HG02870 (cell line): ENCODE measurements around the gene CHD5.

Experiments
- ATAC-seq: cut with Tn5 transposase; IDR thresholded peaks from one replicate; pipeline ENCODE4 v1.9.1; 2021; ENCODE audit warnings: mild to moderate bottlenecking, moderate library complexity; ENCODE audit not compliant: unreplicated experiment

CHD5 gene

DNA sequence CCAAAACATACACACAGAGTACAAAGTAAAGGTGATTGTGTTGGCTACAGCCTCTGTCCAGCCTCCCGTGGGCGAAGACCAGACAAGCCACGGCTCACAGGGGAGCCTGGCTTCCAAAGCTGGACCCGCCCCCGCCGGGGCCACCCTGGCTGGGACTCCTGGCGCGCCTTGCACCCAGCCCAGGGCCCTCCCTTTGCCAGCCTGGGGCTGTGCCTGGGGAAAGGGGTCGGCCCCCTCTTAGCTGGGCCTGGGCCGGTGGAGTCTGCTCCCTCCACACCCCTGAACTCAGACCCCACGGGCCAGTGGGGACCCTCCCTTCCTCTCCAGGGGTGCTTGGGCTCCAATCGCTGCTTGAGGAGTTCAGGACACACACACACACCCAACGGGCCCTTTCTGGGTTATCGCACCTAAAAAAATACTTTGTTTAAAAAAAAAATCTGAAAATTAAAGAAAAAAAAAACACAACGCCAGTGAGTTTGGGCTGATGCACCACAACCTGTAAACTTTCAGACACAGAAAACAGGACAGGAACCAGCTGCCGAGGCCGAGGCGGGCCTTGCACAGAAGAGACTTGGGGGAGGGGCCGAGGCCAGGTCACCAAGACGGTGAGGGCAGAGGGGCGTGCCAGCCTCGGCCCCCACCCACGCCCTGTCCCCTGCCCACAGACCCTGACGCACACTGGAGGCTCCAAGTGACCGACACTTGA lies 78.1 kb downstream of the CHD5 start:
- no peak for ATAC-seq

DNA sequence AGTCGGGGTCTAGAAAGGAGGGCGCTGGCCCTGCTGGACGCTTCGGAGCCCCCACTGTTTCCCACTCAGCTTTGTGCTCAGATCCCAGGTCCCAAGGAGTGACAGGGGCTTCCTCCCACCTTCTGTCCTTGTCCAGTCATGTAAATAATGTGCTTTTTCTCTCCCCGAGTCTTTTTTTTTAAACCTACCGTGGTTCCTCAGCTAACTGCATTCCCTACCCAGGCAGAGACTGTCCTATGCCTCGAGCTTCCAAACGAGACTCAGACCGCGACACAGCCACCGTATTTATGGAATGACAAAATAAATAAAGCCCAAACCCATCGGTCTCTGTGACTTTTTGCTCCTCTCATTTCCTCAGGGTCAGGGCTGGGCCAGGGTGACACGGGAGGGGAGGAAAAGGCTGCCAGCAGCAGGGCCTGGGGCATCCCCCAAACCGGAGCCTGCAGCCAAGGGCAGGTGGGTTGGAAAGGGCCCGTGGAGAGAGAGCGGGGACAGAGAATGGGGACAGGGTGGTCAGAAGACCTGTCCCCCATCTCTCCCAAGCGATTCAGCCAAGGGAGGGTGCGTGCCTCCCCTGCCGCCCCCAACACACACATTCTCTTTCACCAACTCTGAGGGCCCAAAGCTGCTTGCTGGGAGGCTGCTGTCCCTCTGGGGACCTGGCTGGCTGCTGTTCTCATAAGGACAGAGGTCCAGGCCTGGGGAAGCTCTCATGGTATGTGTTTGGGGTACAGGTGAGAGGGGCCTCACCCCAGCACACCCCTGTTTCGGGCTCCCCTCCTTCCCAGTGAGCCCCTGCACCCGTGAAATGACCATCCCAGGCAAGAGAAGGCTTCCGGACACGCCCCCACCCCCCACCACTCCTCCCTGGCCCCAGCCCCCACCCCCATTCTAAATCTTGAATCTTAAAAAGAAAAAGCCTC lies 79.0 kb downstream of the CHD5 start:
- ATAC-seq = no peak

DNA sequence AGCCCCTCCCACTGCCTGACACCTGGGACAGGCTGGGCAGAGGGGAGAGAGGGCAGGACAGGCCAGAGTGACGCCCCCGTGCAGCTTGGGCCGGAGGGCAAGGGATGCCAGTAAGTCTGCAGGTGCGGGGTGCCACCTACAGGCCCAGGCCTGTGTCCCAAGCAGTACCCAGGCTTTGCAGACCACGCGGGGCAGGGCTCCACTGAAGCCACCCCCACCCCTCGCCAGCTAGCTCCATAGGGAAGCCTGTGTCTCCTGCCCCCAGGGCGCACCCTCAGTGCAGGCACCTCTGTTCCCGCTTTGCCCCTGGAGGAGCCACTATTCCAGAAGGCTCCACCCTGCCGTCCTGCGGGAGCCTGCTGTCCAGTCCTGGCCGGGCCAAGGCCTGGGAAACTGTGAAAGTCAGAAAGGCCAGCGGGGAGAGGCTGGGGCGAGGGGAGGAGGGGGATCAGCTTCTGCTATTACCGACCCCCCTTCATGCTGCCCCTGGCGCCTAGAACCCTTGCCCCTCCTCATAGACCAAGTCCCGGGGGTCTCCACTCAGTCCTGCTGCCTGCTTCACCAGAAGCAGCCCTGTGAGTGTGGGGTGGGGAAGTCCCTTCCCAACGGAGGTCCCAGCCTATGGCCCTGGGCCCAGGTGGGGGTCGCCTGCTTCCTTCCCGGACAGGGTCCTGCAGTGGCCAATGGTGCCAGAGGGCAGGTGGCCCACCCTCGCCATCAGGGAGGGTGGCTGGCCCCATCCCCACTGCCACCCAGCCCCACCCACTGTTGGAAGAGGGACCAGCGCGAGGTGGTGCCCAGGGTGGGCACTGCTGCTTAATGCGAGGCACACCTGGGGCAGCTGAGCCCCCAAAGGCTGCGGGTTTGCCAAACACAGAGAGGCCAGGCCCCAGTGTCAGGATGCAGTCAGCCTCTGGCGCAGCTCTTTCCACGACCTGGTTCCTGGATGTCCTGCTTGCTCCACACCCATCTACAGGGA lies 80.0 kb downstream of the CHD5 start:
- no peak for ATAC-seq

DNA sequence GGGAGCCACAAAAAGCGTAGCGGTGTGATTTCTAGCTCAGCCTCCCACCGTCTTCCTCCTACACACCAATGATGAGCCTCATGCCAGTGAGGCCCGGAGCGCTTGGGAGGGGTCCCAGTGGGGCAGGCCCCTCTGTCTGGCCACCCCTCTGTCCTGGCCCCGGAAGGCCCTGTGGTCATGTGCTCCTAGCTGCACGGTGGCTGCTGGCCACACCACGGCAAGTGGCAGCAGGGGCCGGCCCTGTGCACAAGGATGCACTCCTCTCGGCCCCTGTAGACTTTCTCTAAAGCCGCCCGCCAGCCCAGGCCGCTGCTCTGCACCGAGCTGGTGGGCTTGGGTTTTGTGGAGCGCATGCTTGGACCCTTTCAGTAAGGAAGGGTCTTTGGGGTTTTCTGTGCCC lies 80.8 kb downstream of the CHD5 start:
- ATAC-seq = no peak

DNA sequence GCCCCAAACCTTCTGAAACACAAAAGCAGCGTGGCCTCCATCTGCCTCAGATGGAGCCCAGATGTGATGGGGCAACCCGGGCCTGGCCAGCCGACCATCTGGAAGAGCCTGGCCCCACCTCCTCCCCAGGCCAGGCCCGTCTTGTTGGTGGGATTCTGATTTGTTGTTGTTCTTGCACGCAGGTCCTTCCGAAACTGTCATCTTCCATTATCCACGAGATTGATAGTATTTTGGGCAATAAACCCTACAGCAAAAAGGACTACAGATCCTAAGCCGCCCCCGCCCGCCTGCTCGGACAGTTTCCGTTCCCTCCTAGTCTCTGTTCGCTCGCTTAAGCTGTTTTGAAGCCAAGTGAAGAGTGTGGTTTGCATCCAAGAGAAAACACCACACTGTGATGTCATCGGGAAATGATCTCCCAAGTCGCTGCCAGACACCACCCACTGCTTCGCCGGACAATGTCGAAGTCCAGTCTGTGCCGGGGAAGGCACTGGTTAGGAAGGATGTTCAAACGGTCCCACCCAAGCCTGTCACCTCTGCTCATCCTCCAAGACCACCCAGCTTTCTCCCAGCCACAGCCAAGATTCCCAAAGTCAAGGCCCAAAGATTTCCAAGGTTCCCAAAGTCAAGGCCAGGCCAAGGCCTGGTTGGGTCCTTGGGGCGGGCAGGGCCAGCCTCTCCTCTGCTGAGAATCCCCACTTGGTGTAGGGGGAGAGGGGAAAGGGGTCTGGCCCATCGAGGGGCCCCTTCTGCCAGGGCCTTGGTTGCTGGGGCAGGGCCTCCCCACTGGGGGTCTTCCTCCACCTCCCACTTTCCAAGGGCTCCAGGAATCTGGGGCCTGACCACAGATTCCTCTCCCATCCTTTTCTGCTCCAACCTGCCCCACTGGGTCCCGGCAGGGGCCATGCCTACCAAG lies 81.6 kb downstream of the CHD5 start:
- ATAC-seq = no peak

DNA sequence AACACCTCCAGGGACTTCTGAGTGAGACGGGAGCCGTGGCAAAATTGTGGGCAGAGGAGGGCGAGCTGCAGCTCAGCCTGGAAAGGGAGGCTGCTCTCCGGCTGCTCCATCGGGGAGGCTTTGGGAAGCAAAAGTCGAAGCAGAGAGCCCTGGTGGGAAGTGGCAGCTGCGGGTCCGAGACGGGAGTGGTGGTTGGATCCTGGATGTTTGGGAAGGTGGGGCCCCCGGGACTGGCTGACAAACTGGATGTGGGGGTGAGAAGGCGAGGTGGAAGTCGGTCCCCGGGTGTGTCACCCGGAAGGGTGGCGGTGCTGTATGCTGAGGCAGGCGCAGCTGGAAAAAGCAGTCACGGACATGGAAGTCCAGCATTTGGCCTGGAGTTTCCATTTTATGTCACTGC lies 82.3 kb downstream of the CHD5 start:
- no peak for ATAC-seq

DNA sequence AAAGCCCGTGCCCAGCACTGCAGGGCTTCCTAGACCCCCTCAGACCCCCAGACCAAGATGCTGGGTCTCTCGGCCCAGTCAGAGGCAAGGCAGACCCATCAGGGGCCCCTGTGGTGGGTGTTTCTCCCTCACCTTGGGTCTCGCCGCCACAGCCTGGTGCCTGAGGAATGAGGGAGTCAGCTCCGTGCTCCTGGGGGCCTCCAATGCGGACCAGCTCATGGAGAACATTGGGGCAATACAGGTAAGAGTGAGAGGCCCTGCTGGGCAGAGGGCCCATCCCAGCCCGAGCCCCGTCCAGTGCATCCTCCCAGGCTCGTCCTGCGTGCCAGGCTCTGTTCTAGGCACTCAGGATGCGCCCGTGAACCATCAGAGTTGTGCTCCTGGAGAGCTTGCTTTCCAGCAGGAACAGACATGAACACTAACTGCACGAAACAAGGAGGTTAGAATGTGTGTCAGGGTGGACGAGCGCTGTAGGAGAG lies 83.0 kb downstream of the CHD5 start:
- no peak for ATAC-seq

DNA sequence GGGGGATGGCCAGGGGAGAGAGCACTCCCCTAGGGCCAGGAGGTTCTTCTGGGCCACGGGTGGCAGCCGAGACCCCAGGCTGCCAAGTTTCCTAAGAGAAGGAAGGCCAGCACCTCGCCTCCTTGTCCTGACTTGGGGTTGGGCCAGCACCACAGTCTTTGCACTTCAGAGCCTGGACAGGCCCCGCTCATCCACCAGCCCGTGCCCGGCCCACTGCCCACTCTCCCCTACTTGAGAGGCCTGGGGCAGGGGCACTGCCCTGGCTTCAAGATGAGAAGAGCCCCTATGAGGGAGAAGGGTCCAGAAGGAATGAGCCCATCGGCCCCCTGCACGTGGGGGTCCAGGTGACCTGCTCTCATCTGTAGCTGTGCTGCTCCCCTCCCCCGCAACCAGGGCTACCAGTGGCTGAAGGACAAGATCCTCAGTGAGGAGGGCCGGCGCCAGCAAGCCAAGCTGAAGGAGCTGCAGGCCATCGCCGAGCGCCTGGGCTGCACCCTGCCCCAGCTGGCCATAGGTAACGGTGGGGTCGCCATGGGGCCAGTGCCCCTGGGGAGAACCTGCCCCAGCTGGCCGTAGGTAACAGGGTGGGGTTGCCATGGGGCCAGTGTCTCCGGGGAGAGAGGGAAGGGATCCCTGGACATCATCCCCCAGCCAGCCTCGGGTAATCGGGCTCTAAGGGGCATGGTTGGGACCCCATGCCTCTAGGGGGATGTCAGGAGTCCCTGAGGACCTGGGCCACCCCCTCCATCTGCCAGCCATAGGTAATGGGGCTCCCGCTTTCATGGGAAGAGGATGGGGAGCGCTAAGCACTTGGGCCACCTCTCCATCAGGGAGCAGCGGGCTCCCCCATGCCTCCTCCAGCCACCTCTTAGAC lies 83.6 kb downstream of the CHD5 start:
- no peak for ATAC-seq

DNA sequence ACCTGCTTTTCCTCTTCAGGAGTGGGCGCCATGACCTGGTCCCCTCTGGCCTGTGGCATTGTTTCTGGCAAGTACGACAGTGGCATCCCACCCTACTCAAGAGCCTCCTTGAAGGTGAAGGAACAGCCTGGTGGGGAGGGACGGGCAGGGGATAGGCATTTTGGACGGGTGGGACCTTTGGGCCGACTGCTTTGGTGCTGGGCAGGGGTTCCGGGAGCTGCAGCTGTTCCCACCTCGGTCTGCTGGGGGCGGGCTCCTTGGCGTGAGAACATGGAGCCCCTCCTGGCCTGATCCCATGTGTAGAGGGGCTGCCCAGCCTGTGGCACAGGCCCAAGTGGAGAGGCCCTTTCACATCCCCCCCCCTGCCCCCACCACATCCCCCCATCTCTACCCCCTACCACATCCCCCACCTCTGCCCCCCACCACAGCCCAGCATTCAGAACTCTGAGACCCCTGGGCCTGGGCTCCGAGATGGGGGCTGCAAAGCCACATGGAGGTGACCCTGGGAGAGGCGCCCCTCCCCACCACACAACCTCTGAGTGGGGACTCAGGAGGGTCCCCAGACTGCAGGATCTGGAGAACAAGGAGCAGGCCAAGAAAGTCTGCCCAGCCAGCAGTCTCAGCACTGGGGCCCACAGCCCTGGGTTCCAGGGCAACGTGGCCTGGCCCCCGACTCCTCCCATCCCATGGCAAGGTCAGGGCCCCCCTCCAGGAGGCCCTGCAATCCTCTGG lies 84.4 kb downstream of the CHD5 start:
- no peak for ATAC-seq

DNA sequence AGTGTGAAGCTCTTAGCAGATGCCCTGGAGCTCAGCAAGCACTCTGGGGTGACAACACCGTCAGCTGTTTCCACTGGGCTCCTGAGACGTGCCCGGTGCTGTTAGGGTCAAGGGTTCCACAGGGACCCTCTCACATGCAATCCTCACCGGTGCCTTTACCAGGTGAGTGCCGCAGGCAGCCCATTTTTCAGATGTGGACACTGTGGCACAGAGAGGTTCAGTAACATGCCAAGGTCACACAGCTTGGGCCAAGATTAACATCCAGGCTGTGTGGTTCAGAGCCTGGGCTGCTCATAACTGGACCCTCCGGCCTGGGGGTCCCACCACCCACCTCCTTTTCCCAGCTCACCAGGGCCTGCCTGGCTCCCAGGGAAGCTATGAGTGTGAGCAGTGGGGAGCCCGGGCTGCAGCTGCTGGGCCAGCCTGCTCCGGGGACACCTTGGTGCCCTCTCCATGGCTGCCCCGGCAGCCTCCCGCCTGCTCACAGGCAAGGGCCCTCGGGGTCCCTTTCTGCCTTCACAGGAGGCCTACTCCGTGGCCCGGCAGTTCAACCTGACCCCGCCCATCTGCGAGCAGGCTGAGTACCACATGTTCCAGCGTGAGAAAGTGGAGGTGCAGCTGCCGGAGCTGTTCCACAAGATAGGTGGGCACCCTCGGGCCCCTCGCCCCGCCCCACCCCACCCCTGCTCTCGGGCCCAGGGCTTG lies 85.2 kb downstream of the CHD5 start:
- ATAC-seq = no peak

DNA sequence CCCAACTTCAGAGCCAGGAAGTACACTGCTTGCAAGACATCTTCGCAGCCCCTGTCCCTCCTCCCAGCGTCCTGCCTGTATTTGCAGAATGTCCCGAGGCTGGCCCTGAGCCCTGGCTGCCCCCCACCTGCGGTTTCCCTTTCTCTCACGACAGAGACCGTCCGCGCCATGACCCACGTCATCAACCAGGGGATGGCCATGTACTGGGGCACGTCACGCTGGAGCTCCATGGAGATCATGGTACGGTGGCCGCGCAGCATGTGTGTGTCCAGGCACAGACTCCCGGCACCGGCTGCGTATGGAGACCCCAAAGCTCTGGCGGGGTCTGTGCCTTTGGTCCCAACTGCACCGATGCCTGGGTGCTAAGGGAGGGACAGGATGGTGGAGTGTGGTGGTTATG lies 85.9 kb downstream of the CHD5 start:
- ATAC-seq = no peak

DNA sequence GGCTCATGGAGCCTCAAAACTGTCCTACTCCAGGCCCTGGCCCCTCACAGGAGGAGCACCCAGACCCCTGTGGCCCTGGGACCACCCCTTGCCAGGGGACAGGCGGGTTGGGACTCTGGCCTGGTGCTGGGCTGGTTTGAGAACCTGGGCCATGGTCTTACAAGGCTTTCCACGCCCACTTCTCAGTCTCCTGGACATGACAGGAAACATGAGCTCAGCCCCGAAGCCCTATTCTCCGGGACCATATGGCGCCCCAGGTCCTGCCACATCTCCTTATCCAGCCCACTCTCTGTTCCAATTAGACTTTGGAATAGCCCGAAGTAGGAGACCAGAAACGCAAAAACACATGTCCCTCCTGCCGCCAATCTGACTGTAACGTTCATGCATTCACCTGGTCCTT lies 86.5 kb downstream of the CHD5 start:
- ATAC-seq = no peak

DNA sequence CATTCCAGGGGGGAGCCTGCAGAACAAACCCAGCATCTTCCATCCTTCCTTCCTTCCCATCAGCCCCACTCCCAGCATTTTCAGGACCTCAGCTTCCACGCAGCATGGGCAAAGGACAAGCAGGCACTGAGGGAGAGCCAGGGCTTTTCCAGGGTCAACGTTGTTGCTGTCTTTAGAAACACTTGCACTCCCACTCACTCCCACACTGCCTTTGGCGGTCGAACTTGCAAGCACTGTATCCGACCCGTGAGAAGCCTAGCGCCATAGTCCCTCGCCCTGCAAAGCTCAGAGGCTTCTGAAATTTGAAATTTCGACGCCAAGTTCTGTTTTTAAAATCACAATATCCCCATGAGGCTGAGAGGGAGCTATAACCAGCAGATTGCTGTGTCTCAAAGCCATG lies 87.0 kb downstream of the CHD5 start:
- ATAC-seq = no peak

DNA sequence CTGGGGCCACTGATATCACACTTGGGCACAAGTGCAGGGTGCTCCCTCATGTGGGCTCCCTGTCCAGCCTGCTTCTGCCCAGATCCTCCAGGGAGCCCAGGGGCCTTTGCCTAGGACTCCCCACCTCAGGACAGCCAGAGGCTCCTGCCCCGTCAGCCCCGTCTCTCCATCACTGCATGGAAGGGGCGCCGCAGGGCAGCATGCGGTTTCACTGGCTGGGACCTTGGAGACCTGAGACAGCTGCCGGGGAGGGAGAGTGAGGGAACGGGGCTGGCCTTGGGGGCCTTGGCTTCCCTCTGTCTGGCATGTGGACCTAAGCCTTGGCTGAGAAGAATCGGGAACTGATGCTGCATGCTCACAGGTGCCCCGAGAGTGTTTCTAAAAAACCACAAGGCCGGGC lies 87.9 kb downstream of the CHD5 start:
- no peak for ATAC-seq

DNA sequence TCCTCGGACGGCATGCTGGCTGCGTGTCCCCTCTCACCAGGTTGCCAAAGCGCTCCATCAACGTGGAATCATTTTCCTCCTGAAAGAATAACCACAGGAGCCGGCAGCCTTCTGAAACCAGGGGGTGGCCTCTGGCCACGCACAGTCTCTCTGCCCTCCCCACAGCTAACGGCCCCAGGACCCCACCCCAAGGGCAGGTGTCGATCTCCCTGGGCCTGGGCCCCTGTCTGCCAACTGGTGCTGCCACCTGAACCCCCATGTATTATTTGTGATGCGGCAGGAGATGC lies 88.4 kb downstream of the CHD5 start:
- no peak for ATAC-seq

DNA sequence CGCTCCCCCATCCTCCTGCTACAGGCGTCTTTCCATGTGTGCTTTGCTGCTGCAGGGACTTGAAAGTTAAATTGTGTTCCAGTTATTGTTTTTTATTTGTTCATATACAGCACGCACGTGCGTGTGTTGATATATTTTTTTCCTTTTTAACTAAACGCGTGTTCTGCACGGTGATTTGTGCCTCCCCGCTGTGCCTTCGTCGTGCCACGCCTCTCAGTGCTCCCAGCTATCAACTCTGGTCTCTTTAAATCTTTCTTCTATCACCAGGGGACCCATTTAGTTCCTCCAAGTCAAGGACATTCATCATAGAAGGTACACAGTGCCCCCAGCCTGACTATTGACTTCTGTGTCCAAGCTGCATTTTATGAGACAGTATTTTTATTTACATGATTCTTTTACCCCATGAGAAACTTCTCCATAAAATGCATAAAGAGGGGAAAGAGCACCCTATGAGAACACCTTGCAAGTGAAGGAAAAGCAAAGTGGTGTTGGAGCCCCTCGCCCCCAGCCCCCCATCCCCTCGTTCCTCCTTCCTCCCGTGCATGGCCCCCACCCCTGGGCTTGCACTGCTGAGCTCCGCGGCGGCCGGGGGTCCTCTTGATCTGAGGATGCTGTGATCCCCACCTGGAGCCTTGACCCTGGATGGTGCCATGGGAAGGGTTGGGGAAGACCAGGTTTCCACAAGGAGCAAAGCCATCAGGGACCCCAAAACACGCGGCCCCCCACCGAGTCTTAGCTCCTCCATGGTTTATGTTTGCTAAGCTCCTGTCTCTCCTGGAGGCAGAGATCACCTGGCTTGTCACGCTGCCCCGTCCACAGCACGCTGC lies 88.9 kb downstream of the CHD5 start:
- no peak for ATAC-seq

DNA sequence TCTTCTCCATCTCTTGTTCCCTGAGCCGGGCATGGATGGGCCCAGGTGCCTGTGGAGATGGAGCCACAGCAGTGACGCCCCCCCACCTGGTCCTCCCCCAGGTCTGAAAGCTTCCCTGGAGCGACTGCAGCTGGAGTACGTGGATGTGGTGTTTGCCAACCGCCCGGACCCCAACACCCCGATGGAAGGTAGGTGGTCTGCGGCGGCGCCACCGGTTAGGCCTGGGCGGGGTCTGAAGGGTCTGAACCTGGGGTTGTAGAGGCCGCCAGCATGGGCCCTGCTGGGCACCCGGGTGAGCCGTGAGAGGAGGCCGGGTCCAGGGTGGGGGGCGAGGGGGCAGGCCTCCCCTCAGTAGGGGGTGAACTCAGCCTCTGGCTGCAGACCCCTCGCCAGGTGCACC lies 89.8 kb downstream of the CHD5 start:
- no peak for ATAC-seq
